PC-3 (cell line): ENCODE results near the gene NR1I3.

Source experiments
- EZH2 ChIP-seq: fragments of 300-600 bp; sonication (generic); IDR thresholded peaks from one replicate; pipeline ENCODE4 v1.6.1; 2017; ENCODE audit warnings: antibody characterized with exemption, mild to moderate bottlenecking, low read length; ENCODE audit not compliant: unreplicated experiment
- EZH2phosphoT487 ChIP-seq: fragments of 300-600 bp; sonication (generic); IDR thresholded peaks from 2 replicates; pipeline ENCODE4 v1.6.1; 2018; ENCODE audit warnings: mild to moderate bottlenecking, antibody characterized with exemption, low read length, borderline replicate concordance
- TF ChIP-seq, protein P1 (sequence below): fragments of 300-600 bp; sonication (generic); conservative IDR thresholded peaks from 2 replicates; pipeline ENCODE4 v1.5.1; 2017; ENCODE audit warnings: antibody characterized with exemption, low read depth, mild to moderate bottlenecking, low read length

DNA sequence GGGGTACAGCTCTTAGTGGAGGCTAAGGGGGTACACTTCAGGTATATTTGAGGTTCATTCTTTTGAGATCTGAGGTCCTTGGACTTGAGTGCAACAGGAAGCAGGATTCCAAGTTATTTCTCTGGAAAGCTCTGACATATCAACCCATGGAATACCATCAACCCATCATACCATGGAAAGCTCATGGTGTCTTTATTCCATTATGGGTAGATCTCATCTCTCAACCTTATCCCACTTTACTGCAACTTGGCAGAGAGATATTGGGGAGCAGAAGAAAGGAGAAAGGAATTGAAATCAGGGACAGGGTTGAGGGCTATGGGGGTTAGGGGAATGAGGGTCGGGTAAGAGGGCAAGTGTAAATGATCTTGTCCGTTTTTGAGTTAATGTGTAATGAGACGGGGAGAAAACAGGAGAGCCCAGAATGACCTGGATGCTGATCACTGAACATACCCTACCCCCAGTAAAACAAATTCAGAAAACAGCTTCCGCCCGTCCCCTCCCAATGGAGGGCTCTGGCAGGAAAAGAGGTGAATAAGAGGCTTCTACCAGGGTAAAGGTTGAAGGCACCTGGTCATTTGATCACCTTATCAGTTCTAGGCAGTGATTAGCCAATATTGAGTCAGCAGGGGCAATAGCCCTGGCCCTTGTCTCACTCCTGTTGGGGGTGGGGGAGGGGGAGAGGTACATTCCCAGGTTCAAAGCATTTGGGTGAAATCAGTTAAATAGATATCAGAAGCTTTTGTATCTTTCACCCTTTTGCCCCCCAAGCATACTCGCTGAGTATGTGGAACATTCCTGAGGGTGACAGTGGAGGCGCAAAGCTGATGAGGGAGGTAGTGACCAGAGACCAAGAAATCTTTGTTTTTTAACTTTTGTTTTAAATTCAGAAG lies 14.0 kb downstream of the NR1I3 start:
- TF ChIP-seq, protein P1, sequence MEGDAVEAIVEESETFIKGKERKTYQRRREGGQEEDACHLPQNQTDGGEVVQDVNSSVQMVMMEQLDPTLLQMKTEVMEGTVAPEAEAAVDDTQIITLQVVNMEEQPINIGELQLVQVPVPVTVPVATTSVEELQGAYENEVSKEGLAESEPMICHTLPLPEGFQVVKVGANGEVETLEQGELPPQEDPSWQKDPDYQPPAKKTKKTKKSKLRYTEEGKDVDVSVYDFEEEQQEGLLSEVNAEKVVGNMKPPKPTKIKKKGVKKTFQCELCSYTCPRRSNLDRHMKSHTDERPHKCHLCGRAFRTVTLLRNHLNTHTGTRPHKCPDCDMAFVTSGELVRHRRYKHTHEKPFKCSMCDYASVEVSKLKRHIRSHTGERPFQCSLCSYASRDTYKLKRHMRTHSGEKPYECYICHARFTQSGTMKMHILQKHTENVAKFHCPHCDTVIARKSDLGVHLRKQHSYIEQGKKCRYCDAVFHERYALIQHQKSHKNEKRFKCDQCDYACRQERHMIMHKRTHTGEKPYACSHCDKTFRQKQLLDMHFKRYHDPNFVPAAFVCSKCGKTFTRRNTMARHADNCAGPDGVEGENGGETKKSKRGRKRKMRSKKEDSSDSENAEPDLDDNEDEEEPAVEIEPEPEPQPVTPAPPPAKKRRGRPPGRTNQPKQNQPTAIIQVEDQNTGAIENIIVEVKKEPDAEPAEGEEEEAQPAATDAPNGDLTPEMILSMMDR, result no peak
- TF ChIP-seq EZH2, result no peak
- no peak for TF ChIP-seq EZH2phosphoT487
